Fibroblast of lung (primary cell): ENCODE results near the gene HMGB2. TPM values are rescaled to one million over a fixed set of nuclear protein-coding genes. Genes with fewer than 3 reads are reported as not detected.
A peak's percentile ranks its signal among the peaks of the same experiment; 100 is the strongest.

Source experiments
- DNase-seq, 2 donors: peaks; one replicate each; pipeline versions ENCODE4 v3.0.0 to v3.0.0-alpha.2; 2010; ENCODE audit warnings: low read depth in 2 of 2
- H2AFZ ChIP-seq: 2 replicates; pipeline ENCODE4 v1.5.1; 2012; ENCODE audit warnings: low read length, control low read depth, inconsistent platforms
- H3K27ac ChIP-seq: 2 replicates; pipeline ENCODE4 v1.5.1; 2011; ENCODE audit warnings: low read length, control low read depth; ENCODE audit not compliant: insufficient read depth
- H3K27me3 ChIP-seq: 2 replicates; pipeline ENCODE4 v1.5.1; 2011; ENCODE audit warnings: mild to moderate bottlenecking, low read length; ENCODE audit not compliant: control insufficient read depth, insufficient read depth
- H3K36me3 ChIP-seq: 2 replicates; pipeline ENCODE4 v1.5.1; 2011; ENCODE audit warnings: low read length; ENCODE audit not compliant: control insufficient read depth, insufficient read depth
- H3K4me1 ChIP-seq: 2 replicates; pipeline ENCODE4 v1.5.1; 2011; ENCODE audit warnings: low read length; ENCODE audit not compliant: control insufficient read depth, insufficient read depth; ENCODE audit errors: extremely low read depth
- H3K4me2 ChIP-seq: 2 replicates; pipeline ENCODE4 v1.5.1; 2011; ENCODE audit warnings: low read length, control low read depth; ENCODE audit not compliant: insufficient read depth; ENCODE audit errors: extremely low read depth
- H3K4me3 ChIP-seq, 4 experiments: fragments of 200-600 bp in 1 of 4; sonication (generic) in 1 of 4; replicated peaks in 1 of 4; 2 replicates each; pipeline ENCODE4 v1.5.1; 2011 to 2016; ENCODE audit warnings: low read length in 4 of 4, low read depth in 3 of 4, mild to moderate bottlenecking in 3 of 4, control low read depth in 2 of 4, inconsistent platforms in 1 of 4, mixed read lengths in 1 of 4; ENCODE audit not compliant: insufficient read depth in 1 of 4; ENCODE audit errors: control extremely low read depth in 1 of 4
- H3K79me2 ChIP-seq: 2 replicates; pipeline ENCODE4 v1.5.1; 2012; ENCODE audit warnings: mild to moderate bottlenecking, low read length, inconsistent platforms; ENCODE audit not compliant: control insufficient read depth, insufficient read depth
- H3K9ac ChIP-seq: 2 replicates; pipeline ENCODE4 v1.5.1; 2011; ENCODE audit warnings: mild to moderate bottlenecking, low read length, control low read depth; ENCODE audit not compliant: insufficient read depth
- H3K9me3 ChIP-seq: 2 replicates; pipeline ENCODE4 v1.5.1; 2012; ENCODE audit warnings: low read depth, low read length; ENCODE audit not compliant: control insufficient read depth, insufficient read depth
- H4K20me1 ChIP-seq: 2 replicates; pipeline ENCODE4 v1.5.1; 2011; ENCODE audit warnings: low read length; ENCODE audit not compliant: control insufficient read depth, insufficient read depth; ENCODE audit errors: extremely low read depth
- CTCF ChIP-seq, 2 donors: IDR thresholded peaks in 1 of 2; conservative IDR thresholded peaks in 1 of 2; 1 replicate in 1 of 2; 2 replicates in 1 of 2; pipeline ENCODE4 v1.5.1; 2011 to 2012; ENCODE audit warnings: low read length in 2 of 2, control low read depth in 1 of 2, inconsistent platforms in 1 of 2, low read depth in 1 of 2, mild to moderate bottlenecking in 1 of 2
- EZH2 ChIP-seq: IDR thresholded peaks from 2 replicates; pipeline ENCODE4 v1.5.1; 2012; ENCODE audit warnings: low read length, control low read depth, mild to moderate bottlenecking; ENCODE audit errors: missing control alignments
- polyA plus RNA-seq, 2 donors: library from polyadenylated mRNA; depleted of rRNA in 1 of 2; stranded (reverse) in 1 of 2; unstranded in 1 of 2; fragments of >200 nt; gene quantifications; 2 replicates each; pipeline ENCODE4 v1.2.1, GENCODE V29; 2011 to 2012; ENCODE audit warnings: missing spikeins in 1 of 2
- total RNA-seq: library from RNA; depleted of rRNA; stranded (reverse); fragments of >200 nt; gene quantifications from 2 replicates; pipeline ENCODE4 v1.2.1, GENCODE V29; 2014

The HMGB2 gene
- total and polyA plus RNA-seq, 2 donors (not counting 1 experiment from before 2014, with no cell fraction given): 123 to 183 TPM

- no peak overlapping the region for H3K4me2 ChIP-seq
- peaks cover 2% of the 10 kb centered on the region for H3K4me1 ChIP-seq
- DNase-seq: peak; percentile 20 to 36
- H3K27me3 ChIP-seq: no peaks in the 10 kb centered on the region
- H3K9ac ChIP-seq: no peak overlapping the region
- H3K79me2 ChIP-seq: peaks cover 19% of the 10 kb centered on the region
- H3K4me3 ChIP-seq: peak overlapping the region in 2 of 4 experiments; percentile 42 to 93
- TF ChIP-seq EZH2 (no peak), CTCF (conservative IDR thresholded peaks at IDR 0.05 in 1 of 2, IDR thresholded peaks at IDR 0.05 in 1 of 2; ENCODE audit: low read depth in 1 of 2, low read length in 2 of 2) (no peak)
- H3K36me3 ChIP-seq: no peaks in the 10 kb centered on the region
- no peaks in the 10 kb centered on the region for H4K20me1 ChIP-seq
- no peaks in the 10 kb centered on the region for H3K9me3 ChIP-seq
- H2AFZ ChIP-seq: no peak overlapping the region
- H3K27ac ChIP-seq: no peak overlapping the region
Observed at GRCh38 chr4:173367946-173368345, 33.8 kb upstream of the HMGB2 start.

GRCh38 chr4:173367285-173367684 lies 33.1 kb upstream of the HMGB2 start:
- peaks cover 12% of the 10 kb centered on the region for H3K79me2 ChIP-seq
- H3K27me3 ChIP-seq: no peaks in the 10 kb centered on the region
- no peaks in the 10 kb centered on the region for H3K36me3 ChIP-seq
- no peaks in the 10 kb centered on the region for H4K20me1 ChIP-seq
- no peaks in the 10 kb centered on the region for H3K9me3 ChIP-seq
- H3K4me1 ChIP-seq: peaks cover 2% of the 10 kb centered on the region
- TF ChIP-seq EZH2: no peak
- TF ChIP-seq CTCF (conservative IDR thresholded peaks at IDR 0.05 in 1 of 2, IDR thresholded peaks at IDR 0.05 in 1 of 2; ENCODE audit: low read depth in 1 of 2, low read length in 2 of 2): no peak
- peak overlapping the region; percentile 7 for H3K4me2 ChIP-seq
- no peak overlapping the region for H3K9ac ChIP-seq
- DNase-seq: peak; percentile 9 to 17
- no peak overlapping the region for H3K27ac ChIP-seq
- H2AFZ ChIP-seq: peak overlapping the region; percentile 40
- peak overlapping the region in 2 of 4 experiments; percentile 3 to 93 for H3K4me3 ChIP-seq

- Histone ChIP-seq H3K9ac (no peak overlapping the region), H3K4me3 (no peak overlapping the region), H3K79me2 (no peaks in the 10 kb centered on the region), H3K4me1 (peaks cover 2% of the 10 kb centered on the region), H2AFZ (no peak overlapping the region), H3K27ac (no peak overlapping the region), H3K27me3 (no peaks in the 10 kb centered on the region), H3K9me3 (no peaks in the 10 kb centered on the region), H3K4me2 (no peak overlapping the region), H3K36me3 (no peaks in the 10 kb centered on the region), H4K20me1 (no peaks in the 10 kb centered on the region)
- TF ChIP-seq CTCF (conservative IDR thresholded peaks at IDR 0.05 in 1 of 2, IDR thresholded peaks at IDR 0.05 in 1 of 2; ENCODE audit: low read depth in 1 of 2, low read length in 2 of 2): no peak
- no peak for TF ChIP-seq EZH2
- DNase-seq: no peak
Observed at GRCh38 chr4:173365359-173365996, 31.3 kb upstream of the HMGB2 start.
